GM18951 (cell line): ENCODE measurements around the gene UBXN10.

Experiments used
- POLR2A ChIP-seq: IDR thresholded peaks from 4 replicates; pipeline ENCODE4 v1.6.1; 2011; ENCODE audit warnings: mild to moderate bottlenecking; ENCODE audit not compliant: insufficient read length, insufficient read depth; ENCODE audit errors: extremely low read depth
- in situ Hi-C: fragments of 300-500 bp; cut with MboI; formaldehyde crosslinking; loops from one replicate; pipeline ENCODE4 v1.12.0; 2022; ENCODE audit warnings: low sequenced_read_pairs, mixed read lengths, inconsistent platforms; ENCODE audit not compliant: unreplicated experiment

The UBXN10 gene

GRCh38 chr1:20179371-20180128 lies 6.3 kb upstream of the UBXN10 start:
- in situ Hi-C loops: no loop called here
- no peak for TF ChIP-seq POLR2A

GRCh38 chr1:20180129-20180843 lies 5.6 kb upstream of the UBXN10 start:
- in situ Hi-C loops: no loop called here
- no peak for TF ChIP-seq POLR2A

- TF ChIP-seq POLR2A: no peak
- in situ Hi-C loops: no loop called here
Measured at GRCh38 chr1:20180844-20181207, 5.1 kb upstream of the UBXN10 start.

GRCh38 chr1:20182415-20182814 lies 3.5 kb upstream of the UBXN10 start:
- no peak for TF ChIP-seq POLR2A
- in situ Hi-C loops: no loop called here

GRCh38 chr1:20183035-20183434 lies 2.9 kb upstream of the UBXN10 start:
- TF ChIP-seq POLR2A: no peak
- in situ Hi-C loops: no loop called here

GRCh38 chr1:20183616-20184271 lies 2.2 kb upstream of the UBXN10 start:
- in situ Hi-C loops: no loop called here
- no peak for TF ChIP-seq POLR2A

GRCh38 chr1:20184481-20184900 lies 1.4 kb upstream of the UBXN10 start:
- TF ChIP-seq POLR2A: no peak
- in situ Hi-C loops: no loop called here

- in situ Hi-C loops: no loop called here
Measured at GRCh38 chr1:20184997-20185833, 681 bp upstream of the UBXN10 start.

GRCh38 chr1:20187103-20187812 lies 1.4 kb downstream of the UBXN10 start:
- no peak for TF ChIP-seq POLR2A
- in situ Hi-C loops: no loop called here

More at GRCh38 chr1:20184997-20185833, 681 bp upstream of the UBXN10 start:
- TF ChIP-seq POLR2A: no peak

GRCh38 chr1:20187813-20188454 lies 2.0 kb downstream of the UBXN10 start:
- TF ChIP-seq POLR2A: no peak
- in situ Hi-C loops: no loop called here

GRCh38 chr1:20188455-20188817 lies 2.5 kb downstream of the UBXN10 start:
- in situ Hi-C loops: no loop called here
- TF ChIP-seq POLR2A: no peak

- in situ Hi-C loops: no loop called here
- TF ChIP-seq POLR2A: no peak
Measured at GRCh38 chr1:20189664-20190063, 3.8 kb downstream of the UBXN10 start.
